H4 (cell line): ENCODE data around the gene TMEM170B. TPM values are rescaled to one million over a fixed set of nuclear protein-coding genes. Genes with fewer than 3 reads are reported as not detected.
"Not testable (repeated sequence)": the region's sequence is repeated elsewhere in the genome, so short reads cannot be mapped to it uniquely, and the experiment has no call there.

Experiments used
- DNase-seq: peaks from one replicate; pipeline ENCODE4 v3.0.0-alpha.2; 2015; ENCODE audit warnings: low spot score
- total RNA-seq: library from RNA; depleted of rRNA; stranded (reverse); fragments of >200 nt; shearing (Covaris generic); gene quantifications from 2 replicates; pipeline ENCODE4 v1.2.3, GENCODE V29; 2014

The TMEM170B gene
- total RNA-seq, 1 experiment from 2014 or later, result 0.95 TPM

GRCh38 chr6:11528996-11529395, 8.6 kb upstream of the TMEM170B start:
- DNase-seq, result no peak

- no peak for DNase-seq
Observed at GRCh38 chr6:11532097-11532496, 5.5 kb upstream of the TMEM170B start.

GRCh38 chr6:11534561-11534960, 3.0 kb upstream of the TMEM170B start:
- no peak for DNase-seq

GRCh38 chr6:11535801-11536230, 1.7 kb upstream of the TMEM170B start:
- DNase-seq, result no peak

GRCh38 chr6:11536795-11537194, 754 bp upstream of the TMEM170B start:
- no peak for DNase-seq

GRCh38 chr6:11538052-11538818, 686 bp downstream of the TMEM170B start:
- DNase-seq, result no peak

GRCh38 chr6:11538819-11539468, 1.4 kb downstream of the TMEM170B start:
- no peak for DNase-seq

GRCh38 chr6:11542863-11543262, 5.3 kb downstream of the TMEM170B start:
- no peak for DNase-seq

GRCh38 chr6:11543919-11544518, 6.5 kb downstream of the TMEM170B start:
- DNase-seq, result no peak

GRCh38 chr6:11547846-11548245, 10.3 kb downstream of the TMEM170B start:
- DNase-seq, result not testable (repeated sequence)

GRCh38 chr6:11548578-11548977, 11.0 kb downstream of the TMEM170B start:
- not testable (repeated sequence) for DNase-seq

- no peak for DNase-seq
Observed at GRCh38 chr6:11551053-11551452, 13.5 kb downstream of the TMEM170B start.

GRCh38 chr6:11552442-11552841, 14.9 kb downstream of the TMEM170B start:
- no peak for DNase-seq

- no peak for DNase-seq
Observed at GRCh38 chr6:11553824-11554223, 16.3 kb downstream of the TMEM170B start.

- no peak for DNase-seq
Observed at GRCh38 chr6:11556309-11556708, 18.8 kb downstream of the TMEM170B start.

- DNase-seq, result no peak
Observed at GRCh38 chr6:11563793-11564192, 26.2 kb downstream of the TMEM170B start.

- DNase-seq, result no peak
Observed at GRCh38 chr6:11566609-11567008, 29.1 kb downstream of the TMEM170B start.

GRCh38 chr6:11571073-11571472, 33.5 kb downstream of the TMEM170B start:
- DNase-seq, result no peak

GRCh38 chr6:11575408-11576033, 38.0 kb downstream of the TMEM170B start:
- DNase-seq, result peak; percentile 81

- no peak for DNase-seq
Observed at GRCh38 chr6:11580686-11581405, 43.3 kb downstream of the TMEM170B start.

GRCh38 chr6:11584244-11584643, 46.7 kb downstream of the TMEM170B start:
- DNase-seq, result no peak
